Breast epithelium (tissue), 3 donors: Measurements from ENCODE around the gene FAF2.

Experiments
- POLR2A ChIP-seq: fragments of 450-650 bp; IDR thresholded peaks from one replicate; pipeline ENCODE4 v1.6.1; 2016; ENCODE audit warnings: antibody characterized with exemption, mild to moderate bottlenecking, moderate library complexity
- POLR2AphosphoS5 ChIP-seq, 3 donors: sonication (generic); formaldehyde crosslinking; IDR thresholded peaks; one replicate each; pipeline ENCODE4 v1.6.1; 2017; ENCODE audit warnings: antibody characterized with exemption in 3 of 3
- TF ChIP-seq, protein P1 (sequence below), 3 donors: fragments of 450-650 bp; IDR thresholded peaks; one replicate each; pipeline ENCODE4 v1.5.1; 2016 to 2017; ENCODE audit warnings: antibody characterized with exemption in 3 of 3, mild to moderate bottlenecking in 3 of 3, moderate library complexity in 3 of 3

DNA sequence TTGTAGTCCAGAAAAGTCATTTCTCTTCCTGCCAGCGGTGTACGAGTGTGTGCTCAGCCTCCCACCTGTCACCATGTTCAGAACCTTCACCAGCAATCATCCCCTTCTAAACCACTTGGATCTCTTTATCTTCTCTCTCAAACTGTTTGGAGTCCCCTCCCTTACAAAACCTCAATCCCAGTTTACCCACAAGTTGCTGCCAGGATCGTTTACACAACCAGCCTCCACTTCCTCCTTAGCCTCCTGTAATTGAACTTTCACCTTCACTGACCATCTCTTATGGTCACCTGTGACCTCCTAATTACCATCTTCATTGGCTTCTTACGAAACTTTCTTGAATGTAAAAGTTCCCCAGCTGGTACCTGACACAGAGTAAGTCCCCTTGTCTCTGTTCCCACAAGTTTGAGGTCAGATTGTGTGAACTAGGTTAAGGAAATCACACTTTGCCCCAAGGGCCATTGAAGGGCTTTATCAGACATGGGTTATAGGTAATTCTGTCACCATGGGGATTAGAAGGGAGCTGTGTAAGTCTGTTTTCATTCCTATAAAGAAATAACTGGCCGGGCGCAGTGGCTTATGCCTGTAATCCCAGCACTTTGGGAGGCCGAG lies 69.0 kb downstream of the FAF2 start:
- TF ChIP-seq POLR2A (no peak), POLR2AphosphoS5 (IDR thresholded peaks at IDR 0.05) (no peak)
- TF ChIP-seq, protein P1, sequence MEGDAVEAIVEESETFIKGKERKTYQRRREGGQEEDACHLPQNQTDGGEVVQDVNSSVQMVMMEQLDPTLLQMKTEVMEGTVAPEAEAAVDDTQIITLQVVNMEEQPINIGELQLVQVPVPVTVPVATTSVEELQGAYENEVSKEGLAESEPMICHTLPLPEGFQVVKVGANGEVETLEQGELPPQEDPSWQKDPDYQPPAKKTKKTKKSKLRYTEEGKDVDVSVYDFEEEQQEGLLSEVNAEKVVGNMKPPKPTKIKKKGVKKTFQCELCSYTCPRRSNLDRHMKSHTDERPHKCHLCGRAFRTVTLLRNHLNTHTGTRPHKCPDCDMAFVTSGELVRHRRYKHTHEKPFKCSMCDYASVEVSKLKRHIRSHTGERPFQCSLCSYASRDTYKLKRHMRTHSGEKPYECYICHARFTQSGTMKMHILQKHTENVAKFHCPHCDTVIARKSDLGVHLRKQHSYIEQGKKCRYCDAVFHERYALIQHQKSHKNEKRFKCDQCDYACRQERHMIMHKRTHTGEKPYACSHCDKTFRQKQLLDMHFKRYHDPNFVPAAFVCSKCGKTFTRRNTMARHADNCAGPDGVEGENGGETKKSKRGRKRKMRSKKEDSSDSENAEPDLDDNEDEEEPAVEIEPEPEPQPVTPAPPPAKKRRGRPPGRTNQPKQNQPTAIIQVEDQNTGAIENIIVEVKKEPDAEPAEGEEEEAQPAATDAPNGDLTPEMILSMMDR (IDR thresholded peaks at IDR 0.05): no peak
